ENCODE results near the gene DMD.
"Not testable (repeated sequence)": the region's sequence is repeated elsewhere in the genome, so short reads cannot be mapped to it uniquely, and the experiment has no call there.

Gene DMD

GRCh38 chrX:32778965-32779364 lies 432.4 kb downstream of the DMD start:
- TF ChIP-seq, protein P1, sequence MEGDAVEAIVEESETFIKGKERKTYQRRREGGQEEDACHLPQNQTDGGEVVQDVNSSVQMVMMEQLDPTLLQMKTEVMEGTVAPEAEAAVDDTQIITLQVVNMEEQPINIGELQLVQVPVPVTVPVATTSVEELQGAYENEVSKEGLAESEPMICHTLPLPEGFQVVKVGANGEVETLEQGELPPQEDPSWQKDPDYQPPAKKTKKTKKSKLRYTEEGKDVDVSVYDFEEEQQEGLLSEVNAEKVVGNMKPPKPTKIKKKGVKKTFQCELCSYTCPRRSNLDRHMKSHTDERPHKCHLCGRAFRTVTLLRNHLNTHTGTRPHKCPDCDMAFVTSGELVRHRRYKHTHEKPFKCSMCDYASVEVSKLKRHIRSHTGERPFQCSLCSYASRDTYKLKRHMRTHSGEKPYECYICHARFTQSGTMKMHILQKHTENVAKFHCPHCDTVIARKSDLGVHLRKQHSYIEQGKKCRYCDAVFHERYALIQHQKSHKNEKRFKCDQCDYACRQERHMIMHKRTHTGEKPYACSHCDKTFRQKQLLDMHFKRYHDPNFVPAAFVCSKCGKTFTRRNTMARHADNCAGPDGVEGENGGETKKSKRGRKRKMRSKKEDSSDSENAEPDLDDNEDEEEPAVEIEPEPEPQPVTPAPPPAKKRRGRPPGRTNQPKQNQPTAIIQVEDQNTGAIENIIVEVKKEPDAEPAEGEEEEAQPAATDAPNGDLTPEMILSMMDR (IDR thresholded peaks at IDR 0.05; ENCODE audit: control insufficient read depth, insufficient read depth, low read depth, low read length, missing control alignments), result no peak
- no peak for DNase-seq (ENCODE audit: low read depth)
- no peak overlapping the region for H3K4me3 ChIP-seq (ENCODE audit: control insufficient read depth, low read depth, low read length)

- H3K4me3 ChIP-seq (ENCODE audit: control insufficient read depth, low read depth, low read length), result no peak overlapping the region
- TF ChIP-seq, protein P1 (IDR thresholded peaks at IDR 0.05; ENCODE audit: control insufficient read depth, insufficient read depth, low read depth, low read length, missing control alignments), result no peak
- no peak for DNase-seq (ENCODE audit: low read depth)
These were observed 436.4 kb downstream of the DMD start for GRCh38 chrX:32774966-32775365.

GRCh38 chrX:32749070-32749469 lies 462.3 kb downstream of the DMD start:
- no peak for DNase-seq (ENCODE audit: low read depth)
- TF ChIP-seq, protein P1 (IDR thresholded peaks at IDR 0.05; ENCODE audit: control insufficient read depth, insufficient read depth, low read depth, low read length, missing control alignments), result no peak
- no peak overlapping the region for H3K4me3 ChIP-seq (ENCODE audit: control insufficient read depth, low read depth, low read length)

DNA sequence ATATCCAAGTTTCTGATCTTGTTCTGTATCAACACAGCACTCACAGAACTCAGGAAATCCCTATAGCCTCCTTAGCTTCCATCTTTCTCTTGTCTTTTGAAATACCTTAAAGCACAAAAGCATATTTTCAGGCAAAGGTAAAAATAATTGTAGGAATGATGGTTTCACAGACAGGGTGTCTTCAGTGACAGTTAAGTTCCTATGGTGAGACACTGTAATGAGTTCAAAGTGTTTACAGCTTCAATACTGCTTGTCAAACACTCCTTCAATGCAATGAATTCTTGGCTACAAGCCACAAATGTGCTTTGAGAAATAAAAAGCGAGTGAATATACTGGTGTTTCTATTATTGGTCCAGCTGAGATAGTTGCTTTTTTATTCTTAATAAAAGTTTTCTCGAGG lies 466.0 kb downstream of the DMD start:
- H3K4me3 ChIP-seq (ENCODE audit: control insufficient read depth, low read depth, low read length), result no peak overlapping the region
- DNase-seq (ENCODE audit: low read depth), result no peak
- TF ChIP-seq, protein P1 (IDR thresholded peaks at IDR 0.05; ENCODE audit: control insufficient read depth, insufficient read depth, low read depth, low read length, missing control alignments), result no peak

- TF ChIP-seq, protein P1 (IDR thresholded peaks at IDR 0.05; ENCODE audit: control insufficient read depth, insufficient read depth, low read depth, low read length, missing control alignments), result no peak
- DNase-seq (ENCODE audit: low read depth), result no peak
These were observed 466.4 kb downstream of the DMD start for GRCh38 chrX:32744921-32745320.

GRCh38 chrX:32741910-32742309 lies 469.4 kb downstream of the DMD start:
- TF ChIP-seq, protein P1 (IDR thresholded peaks at IDR 0.05; ENCODE audit: control insufficient read depth, insufficient read depth, low read depth, low read length, missing control alignments), result no peak
- no peak for DNase-seq (ENCODE audit: low read depth)
- no peak overlapping the region for H3K4me3 ChIP-seq (ENCODE audit: control insufficient read depth, low read depth, low read length)

More at GRCh38 chrX:32744921-32745320, 466.4 kb downstream of the DMD start:
- H3K4me3 ChIP-seq (ENCODE audit: control insufficient read depth, low read depth, low read length), result no peak overlapping the region

DNA sequence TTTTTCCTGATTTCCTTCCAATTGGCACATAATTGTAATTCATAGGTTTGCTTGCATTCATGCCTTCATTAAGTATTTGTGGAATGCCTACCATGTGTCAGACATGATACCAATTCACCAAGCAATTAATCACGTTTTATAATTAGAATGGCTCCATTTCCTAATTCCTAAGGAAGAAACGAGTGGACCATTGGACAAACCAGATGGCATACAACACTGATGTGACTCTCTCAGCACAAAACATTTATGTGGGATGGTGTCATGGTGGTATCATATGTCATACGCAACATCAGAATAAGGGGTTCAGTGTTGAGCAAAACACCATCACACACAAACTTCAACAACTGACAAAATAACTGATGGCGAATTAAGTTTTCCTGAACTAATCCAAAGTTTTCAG lies 502.8 kb downstream of the DMD start:
- DNase-seq (ENCODE audit: low read depth), result no peak
- TF ChIP-seq, protein P1 (IDR thresholded peaks at IDR 0.05; ENCODE audit: control insufficient read depth, insufficient read depth, low read depth, low read length, missing control alignments), result no peak

DNA sequence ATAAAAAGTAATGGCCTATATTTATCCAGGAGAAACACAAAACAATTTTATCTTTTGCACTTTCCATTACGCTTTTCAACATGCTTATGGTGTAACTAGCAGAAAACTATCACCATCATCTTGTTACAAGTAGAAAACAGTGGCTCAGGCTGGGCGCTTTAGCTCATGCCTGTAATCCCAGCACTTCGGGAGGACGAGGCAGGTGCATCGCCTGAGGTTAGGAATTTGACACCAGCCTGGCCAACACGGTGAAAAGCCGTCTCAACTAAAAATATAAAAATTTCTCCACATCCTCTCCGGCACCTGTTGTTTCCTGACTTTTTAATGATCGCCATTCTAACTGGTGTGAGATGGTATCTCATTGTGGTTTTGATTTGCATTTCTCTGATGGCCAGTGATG lies 506.0 kb downstream of the DMD start:
- DNase-seq (ENCODE audit: low read depth); H3K4me3 ChIP-seq (ENCODE audit: control insufficient read depth, low read depth, low read length): not testable (repeated sequence)

More for the DNA sequence above, 502.8 kb downstream of the DMD start:
- H3K4me3 ChIP-seq (ENCODE audit: control insufficient read depth, low read depth, low read length), result no peak overlapping the region
